H1 (cell line): ENCODE results near the gene DIPK2A. TPM values are rescaled to one million over a fixed set of nuclear protein-coding genes. Genes with fewer than 3 reads are reported as not detected.

Experiments
- CTCF ChIA-PET: fragments of 300-600 bp; sonication (Branson Sonifier 250); formaldehyde crosslinking; loops from one replicate; lab custom pipeline; 2021; ENCODE audit not compliant: partially characterized antibody; lab: Charles Lee
- POLR2A ChIA-PET: fragments of 300-600 bp; sonication (Branson Sonifier 250); formaldehyde crosslinking; loops from one replicate; lab custom pipeline; 2021; ENCODE audit warnings: inconsistent platforms; ENCODE audit not compliant: partially characterized antibody; lab: Charles Lee
- DNase-seq, 2 experiments: peaks; one replicate each; pipeline versions ENCODE4 v3.0.0 to v3.0.0-alpha.2; 2010 to 2022; ENCODE audit warnings: low spot score in 2 of 2, low read depth in 1 of 2, mixed read lengths in 1 of 2
- FAIRE-seq: peaks from 2 replicates; lab custom pipeline; 2011; peaks lifted over from hg19 to GRCh38; lab: Jason Lieb, UNC
- H2AFZ ChIP-seq: 2 replicates; pipeline ENCODE4 v1.8.1; 2012; ENCODE audit warnings: low read length, inconsistent platforms
- H2AK5ac ChIP-seq: 2 replicates; pipeline ENCODE4 v1.6.1; 2013; ENCODE audit warnings: low read depth, low read length
- H2BK120ac ChIP-seq: replicated peaks from 2 replicates; pipeline ENCODE3; 2013; ENCODE audit warnings: low read depth, low read length, inconsistent platforms
- H2BK12ac ChIP-seq: 2 replicates; pipeline ENCODE4 v1.6.1; 2013; ENCODE audit warnings: low read depth, low read length
- H2BK15ac ChIP-seq: 2 replicates; pipeline ENCODE4 v1.6.1; 2013; ENCODE audit warnings: low read length
- H2BK20ac ChIP-seq: 2 replicates; pipeline ENCODE4 v1.6.1; 2013; ENCODE audit warnings: low read length
- H2BK5ac ChIP-seq: 2 replicates; pipeline ENCODE4 v1.6.1; 2013; ENCODE audit warnings: low read depth, low read length
- H3K14ac ChIP-seq: 2 replicates; pipeline ENCODE4 v1.6.1; 2013; ENCODE audit warnings: inconsistent platforms; ENCODE audit not compliant: insufficient read length
- H3K18ac ChIP-seq: 2 replicates; pipeline ENCODE4 v1.6.1; 2013; ENCODE audit warnings: low read length; ENCODE audit errors: extremely low read depth
- H3K23ac ChIP-seq: 2 replicates; pipeline ENCODE4 v1.6.1; 2013; ENCODE audit warnings: inconsistent platforms; ENCODE audit not compliant: insufficient read length
- H3K23me2 ChIP-seq: 2 replicates; pipeline ENCODE4 v1.6.1; 2013; ENCODE audit warnings: low read depth, low read length
- H3K27ac ChIP-seq: 2 replicates; pipeline ENCODE4 v1.6.1; 2011; ENCODE audit warnings: low read depth, low read length, inconsistent platforms
- H3K27me3 ChIP-seq, 4 experiments: replicated peaks in 1 of 4; 1 replicate in 1 of 4; 2 replicates in 3 of 4; pipeline versions ENCODE4 v1.6.1 to v1.8.1; 2011 to 2013; ENCODE audit warnings: low read length in 3 of 4, mild to moderate bottlenecking in 3 of 4, inconsistent platforms in 2 of 4, mixed read lengths in 2 of 4, moderate library complexity in 1 of 4; ENCODE audit not compliant: control insufficient read depth in 3 of 4, insufficient read depth in 3 of 4; ENCODE audit errors: extremely low read depth in 1 of 4
- H3K36me3 ChIP-seq, 4 experiments: 2 replicates each; pipeline versions ENCODE4 v1.6.1 to v1.8.1; 2011 to 2013; ENCODE audit warnings: mild to moderate bottlenecking in 4 of 4, low read length in 3 of 4, moderate library complexity in 2 of 4, control low read depth in 1 of 4, inconsistent platforms in 1 of 4; ENCODE audit not compliant: insufficient read depth in 4 of 4, control insufficient read depth in 2 of 4
- H3K4ac ChIP-seq: replicated peaks from 2 replicates; pipeline ENCODE3; 2013; ENCODE audit warnings: low read length, low read depth, mixed read lengths, inconsistent platforms; ENCODE audit not compliant: insufficient read length
- H3K4me1 ChIP-seq, 4 experiments: replicated peaks in 1 of 4; 1 replicate in 1 of 4; 2 replicates in 3 of 4; pipeline versions ENCODE4 v1.6.1 to v1.8.1; 2011 to 2013; ENCODE audit warnings: low read length in 3 of 4, inconsistent platforms in 2 of 4, mixed read lengths in 1 of 4; ENCODE audit not compliant: insufficient read depth in 4 of 4, control insufficient read depth in 3 of 4
- H3K4me2 ChIP-seq, 2 experiments: 2 replicates each; pipeline versions ENCODE4 v1.6.1 to v1.8.1; 2011 to 2013; ENCODE audit warnings: low read depth in 2 of 2, low read length in 2 of 2, control low read depth in 1 of 2, inconsistent platforms in 1 of 2, mild to moderate bottlenecking in 1 of 2; ENCODE audit not compliant: insufficient read depth in 1 of 2
- H3K4me3 ChIP-seq, 4 experiments: fragments of 200-600, 300-600 bp in 1 of 4; sonication (generic), shearing (Covaris generic), sonication (Bioruptor Twin) in 1 of 4; 2 replicates each; pipeline versions ENCODE4 v1.5.1 to v1.8.1; 2011 to 2016; ENCODE audit warnings: low read length in 4 of 4, low read depth in 3 of 4, control low read depth in 2 of 4, inconsistent platforms in 2 of 4, mild to moderate bottlenecking in 2 of 4, mixed read lengths in 1 of 4, moderate library complexity in 1 of 4; ENCODE audit not compliant: insufficient read depth in 2 of 4; ENCODE audit errors: extremely low read depth in 1 of 4
- H3K56ac ChIP-seq: replicated peaks from 2 replicates; pipeline ENCODE3; 2013; ENCODE audit warnings: low read depth, mild to moderate bottlenecking, mixed read lengths, low read length, inconsistent platforms; ENCODE audit not compliant: insufficient read length
- H3K79me1 ChIP-seq: 2 replicates; pipeline ENCODE4 v1.6.1; 2013; ENCODE audit warnings: low read depth, low read length, control low read depth
- H3K79me2 ChIP-seq, 2 experiments: 2 replicates each; pipeline versions ENCODE4 v1.6.1 to v1.8.1; 2012 to 2013; ENCODE audit warnings: low read length in 2 of 2, mild to moderate bottlenecking in 2 of 2, inconsistent platforms in 1 of 2; ENCODE audit not compliant: insufficient read depth in 2 of 2, control insufficient read depth in 1 of 2
- H3K9ac ChIP-seq, 4 experiments: replicated peaks in 1 of 4; 1 replicate in 1 of 4; 2 replicates in 3 of 4; pipeline versions ENCODE4 v1.6.1 to v1.8.1; 2011 to 2013; ENCODE audit warnings: low read depth in 3 of 4, low read length in 3 of 4, control low read depth in 2 of 4, mild to moderate bottlenecking in 2 of 4, moderate library complexity in 2 of 4, inconsistent platforms in 1 of 4; ENCODE audit errors: extremely low read depth in 1 of 4
- H3K9me3 ChIP-seq, 2 experiments: 2 replicates each; pipeline versions ENCODE4 v1.6.1 to v1.8.1; 2012 to 2013; ENCODE audit warnings: mild to moderate bottlenecking in 2 of 2, moderate library complexity in 2 of 2, control low read depth in 1 of 2, inconsistent platforms in 1 of 2, low read depth in 1 of 2, low read length in 1 of 2, mixed read lengths in 1 of 2; ENCODE audit not compliant: insufficient read depth in 2 of 2
- H4K20me1 ChIP-seq, 2 experiments: replicated peaks in 1 of 2; 2 replicates each; pipeline versions ENCODE3 to v1.8.1; 2011 to 2013; ENCODE audit warnings: inconsistent platforms in 2 of 2, low read length in 2 of 2, mild to moderate bottlenecking in 1 of 2; ENCODE audit not compliant: insufficient read depth in 2 of 2, control insufficient read depth in 1 of 2
- H4K5ac ChIP-seq: 2 replicates; pipeline ENCODE4 v1.6.1; 2013; ENCODE audit warnings: low read length, low read depth, mixed read lengths, inconsistent platforms; ENCODE audit not compliant: insufficient read length
- H4K8ac ChIP-seq: 2 replicates; pipeline ENCODE4 v1.8.0; 2013; ENCODE audit warnings: mild to moderate bottlenecking, moderate library complexity, low read length, inconsistent platforms; ENCODE audit not compliant: insufficient read depth; ENCODE audit errors: extremely low read depth
- H4K91ac ChIP-seq: replicated peaks from 2 replicates; pipeline ENCODE3; 2013; ENCODE audit warnings: low read length, mixed read lengths, inconsistent platforms; ENCODE audit not compliant: insufficient read length
- EP300 ChIP-seq, 2 experiments: IDR thresholded peaks; 1 replicate in 1 of 2; 2 replicates in 1 of 2; pipeline ENCODE4 v1.6.1; 2011 to 2012; ENCODE audit warnings: low read depth in 2 of 2, low read length in 2 of 2, mild to moderate bottlenecking in 2 of 2, borderline replicate concordance in 1 of 2, inconsistent platforms in 1 of 2, moderate library complexity in 1 of 2
- FOSL1 ChIP-seq: IDR thresholded peaks from 2 replicates; pipeline ENCODE4 v1.6.1; 2011; ENCODE audit warnings: mild to moderate bottlenecking, low read depth, low read length, moderate library complexity; ENCODE audit not compliant: insufficient read depth
- GABPA ChIP-seq: IDR thresholded peaks from 2 replicates; pipeline ENCODE4 v1.6.1; 2011; ENCODE audit warnings: mild to moderate bottlenecking, low read length, moderate library complexity, borderline replicate concordance; ENCODE audit not compliant: insufficient read depth
- PHF8 ChIP-seq: fragments of 200-600 bp; sonication (generic); conservative IDR thresholded peaks from 2 replicates; pipeline ENCODE4 v1.7.1; 2012; ENCODE audit warnings: low read depth, mild to moderate bottlenecking, inconsistent platforms, low read length, moderate library complexity
- RAD21 ChIP-seq, 2 experiments: IDR thresholded peaks in 1 of 2; conservative IDR thresholded peaks in 1 of 2; 2 replicates each; pipeline ENCODE4 v1.6.1; 2011; ENCODE audit warnings: low read depth in 2 of 2, low read length in 2 of 2, improper control_type of control experiment in 1 of 2, inconsistent platforms in 1 of 2, mild to moderate bottlenecking in 1 of 2, moderate library complexity in 1 of 2
- SIN3A ChIP-seq, 2 experiments: IDR thresholded peaks in 1 of 2; conservative IDR thresholded peaks in 1 of 2; 2 replicates each; pipeline ENCODE4 v1.6.1; 2011 to 2012; ENCODE audit warnings: low read length in 2 of 2, improper control_type of control experiment in 1 of 2, low read depth in 1 of 2, mild to moderate bottlenecking in 1 of 2
- SIX5 ChIP-seq: IDR thresholded peaks from 2 replicates; pipeline ENCODE4 v1.6.1; 2011; ENCODE audit warnings: mild to moderate bottlenecking, low read depth, low read length
- SP2 ChIP-seq: IDR thresholded peaks from 2 replicates; pipeline ENCODE4 v1.6.1; 2012; ENCODE audit warnings: mild to moderate bottlenecking, low read length, inconsistent platforms
- WGBS, 2 experiments: shearing (Covaris generic) in 1 of 2; methylation state at CpG; one replicate each; pipeline versions ENCODE4 v1.1.6 to v1.1.7; 2013 to 2015; ENCODE audit warnings: low lambda C conversion rate in 2 of 2, mixed read lengths in 2 of 2, inconsistent platforms in 1 of 2, low coverage in 1 of 2, missing lambda C conversion rate in 1 of 2; ENCODE audit not compliant: insufficient replicate concordance in 2 of 2, insufficient coverage in 1 of 2, insufficient read length in 1 of 2; ENCODE audit errors: extremely low coverage in 1 of 2, missing lambda C conversion rate in 1 of 2; 5-methylcytosine and 5-hydroxymethylcytosine counted together
- polyA plus RNA-seq, 7 experiments: library from polyadenylated mRNA; depleted of rRNA in 3 of 7; stranded (reverse) in 5 of 7; unstranded in 2 of 7; fragments of >200 nt in 5 of 7; fragments of 200-250 nt in 2 of 7; gene quantifications; 1 replicate in 5 of 7; 2 replicates in 1 of 7; 4 replicates in 1 of 7; pipeline versions ENCODE4 v1.2.1 to v1.2.3, GENCODE V29; 2011 to 2013; ENCODE audit warnings: missing spikeins in 2 of 7, mixed read lengths in 2 of 7
- total RNA-seq: library from RNA; stranded (reverse); fragmentation: NEBNext Ultra II Directional; extraction: Animal tissue kit (Norgen Biotek cat#: 25700); gene quantifications from 2 replicates; pipeline ENCODE4 v1.2.1, GENCODE V29; 2021
- TF ChIP-seq, protein P1 (sequence below): IDR thresholded peaks from 2 replicates; pipeline ENCODE4 v1.6.1; 2012; ENCODE audit warnings: low read length, inconsistent platforms
- TF ChIP-seq, protein P2 (sequence below): IDR thresholded peaks from 2 replicates; pipeline ENCODE4 v1.6.1; 2011; ENCODE audit warnings: low read length, improper control_type of control experiment

Gene DIPK2A
- total and polyA plus RNA-seq, 2 of the 8 experiments (the other 6 are each of a cell fraction or from before 2014, with no cell fraction given), result 18.4 to 28.7 TPM

DNA sequence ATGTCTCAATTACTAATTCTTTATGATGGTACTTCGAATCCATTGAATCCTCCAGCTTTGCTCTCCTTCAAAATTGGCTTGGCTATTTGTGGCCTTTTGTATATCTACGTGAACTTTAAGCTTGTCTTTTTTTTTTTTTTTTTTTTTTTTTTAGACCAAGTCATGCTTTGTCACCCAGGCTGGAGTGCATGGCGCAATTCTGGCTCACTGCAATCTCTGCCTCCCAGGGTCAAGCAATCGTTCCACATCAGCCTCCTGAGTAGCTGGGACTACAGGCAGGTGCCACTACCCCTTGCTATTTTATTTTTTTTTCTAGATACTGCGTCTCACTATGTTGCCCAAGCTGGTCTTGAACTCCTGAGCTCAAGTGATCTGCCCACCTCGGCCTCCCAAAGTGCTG is 7.7 kb upstream of the DIPK2A start:
- Histone ChIP-seq H3K4me3 (no peak overlapping the region), H2BK5ac (no peak overlapping the region), H2AFZ (no peak overlapping the region), H3K9ac (no peak overlapping the region), H3K79me2 (no peaks in the 10 kb centered on the region), H3K23me2 (no peaks in the 10 kb centered on the region), H3K4me2 (no peak overlapping the region), H3K9me3 (no peaks in the 10 kb centered on the region), H3K14ac (no peak overlapping the region), H4K8ac (no peak overlapping the region), H3K4me1 (no peaks in the 10 kb centered on the region), H4K91ac (no peak overlapping the region), H2AK5ac (no peak overlapping the region), H3K27ac (no peak overlapping the region), H2BK120ac (no peak overlapping the region), H3K18ac (no peak overlapping the region), H3K4ac (no peak overlapping the region), H4K20me1 (no peaks in the 10 kb centered on the region), H3K23ac (no peak overlapping the region), H3K79me1 (no peaks in the 10 kb centered on the region), H3K27me3 (no peaks in the 10 kb centered on the region), H3K56ac (no peak overlapping the region), H2BK20ac (no peak overlapping the region), H2BK15ac (no peak overlapping the region), H2BK12ac (no peak overlapping the region), H3K36me3 (no peaks in the 10 kb centered on the region), H4K5ac (no peak overlapping the region)
- 95% methylated on average over 6 of the region's 6 CpGs; no CpG with 5 or more reads in 1 of the 2 experiments for WGBS, 2 experiments
- CTCF ChIA-PET, result interaction anchor here (0.5 to 0.9 kb wide), 3 partner anchors 8 to 13 kb away, joined by 3 read pairs; partner anchors contain the start of gene DIPK2A
- POLR2A ChIA-PET, result interaction anchor here (1.1 kb wide), 1 partner anchor 9 kb away, joined by 3 read pairs; no protein-coding TSS in a partner anchor
- no peak for DNase-seq
- FAIRE-seq, result no peak
- TF ChIP-seq EP300 (IDR thresholded peaks at IDR 0.05; ENCODE audit: borderline replicate concordance in 1 of 2, low read depth in 2 of 2, low read length in 2 of 2), result no peak
- no peak for TF ChIP-seq PHF8
- TF ChIP-seq, protein P1, sequence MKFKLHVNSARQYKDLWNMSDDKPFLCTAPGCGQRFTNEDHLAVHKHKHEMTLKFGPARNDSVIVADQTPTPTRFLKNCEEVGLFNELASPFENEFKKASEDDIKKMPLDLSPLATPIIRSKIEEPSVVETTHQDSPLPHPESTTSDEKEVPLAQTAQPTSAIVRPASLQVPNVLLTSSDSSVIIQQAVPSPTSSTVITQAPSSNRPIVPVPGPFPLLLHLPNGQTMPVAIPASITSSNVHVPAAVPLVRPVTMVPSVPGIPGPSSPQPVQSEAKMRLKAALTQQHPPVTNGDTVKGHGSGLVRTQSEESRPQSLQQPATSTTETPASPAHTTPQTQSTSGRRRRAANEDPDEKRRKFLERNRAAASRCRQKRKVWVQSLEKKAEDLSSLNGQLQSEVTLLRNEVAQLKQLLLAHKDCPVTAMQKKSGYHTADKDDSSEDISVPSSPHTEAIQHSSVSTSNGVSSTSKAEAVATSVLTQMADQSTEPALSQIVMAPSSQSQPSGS, result no peak
- no peak for TF ChIP-seq SP2
- no peak for TF ChIP-seq FOSL1
- no peak for TF ChIP-seq SIX5
- TF ChIP-seq GABPA, result no peak
- no peak for TF ChIP-seq SIN3A (conservative IDR thresholded peaks at IDR 0.05 in 1 of 2, IDR thresholded peaks at IDR 0.05 in 1 of 2; ENCODE audit: low read depth in 1 of 2, low read length in 2 of 2)
- no peak for TF ChIP-seq RAD21 (IDR thresholded peaks at IDR 0.05 in 1 of 2, conservative IDR thresholded peaks at IDR 0.05 in 1 of 2; ENCODE audit: low read depth in 2 of 2, low read length in 2 of 2)
- TF ChIP-seq, protein P2, sequence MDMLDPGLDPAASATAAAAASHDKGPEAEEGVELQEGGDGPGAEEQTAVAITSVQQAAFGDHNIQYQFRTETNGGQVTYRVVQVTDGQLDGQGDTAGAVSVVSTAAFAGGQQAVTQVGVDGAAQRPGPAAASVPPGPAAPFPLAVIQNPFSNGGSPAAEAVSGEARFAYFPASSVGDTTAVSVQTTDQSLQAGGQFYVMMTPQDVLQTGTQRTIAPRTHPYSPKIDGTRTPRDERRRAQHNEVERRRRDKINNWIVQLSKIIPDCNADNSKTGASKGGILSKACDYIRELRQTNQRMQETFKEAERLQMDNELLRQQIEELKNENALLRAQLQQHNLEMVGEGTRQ, result no peak
